Esophagus squamous epithelium (tissue), 4 donors: ENCODE results near the gene ADRM1.

Source experiments
- CTCF ChIP-seq, 6 experiments: fragments of 450-650 bp in 4 of 6; fragments of 200-600 bp in 2 of 6; sonication (generic) in 2 of 6; IDR thresholded peaks; one replicate each; pipeline ENCODE4 v1.5.1; 2016 to 2019; ENCODE audit warnings: antibody characterized with exemption in 6 of 6, mild to moderate bottlenecking in 4 of 6, moderate library complexity in 4 of 6
- POLR2A ChIP-seq, 4 donors: fragments of 450-650 bp; IDR thresholded peaks; one replicate each; pipeline ENCODE4 v1.6.1; 2017; ENCODE audit warnings: antibody characterized with exemption in 4 of 4, mild to moderate bottlenecking in 4 of 4, moderate library complexity in 3 of 4

- TF ChIP-seq CTCF (IDR thresholded peaks at IDR 0.05) = no peak
- no peak for TF ChIP-seq POLR2A (IDR thresholded peaks at IDR 0.05)
Observed at GRCh38 chr20:62355516-62355877, 52.7 kb downstream of the ADRM1 start.
